HEK293 (cell line): Measurements from ENCODE around the gene COBL.

Experiments used
- CTCF ChIA-PET: fragments of 350-600 bp; formaldehyde crosslinking; extraction: SDS; loops from one replicate; lab custom pipeline; 2021; ENCODE audit warnings: antibody characterized with exemption; lab: Yijun Ruan, JAX
- POLR2A ChIA-PET: fragments of 300-600 bp; formaldehyde crosslinking; extraction: SDS; loops from one replicate; lab custom pipeline; 2020; ENCODE audit warnings: antibody characterized with exemption, inconsistent platforms; lab: Yijun Ruan, JAX
- H3K27ac ChIP-seq: fragments of 200-500 bp; sonication (Bioruptor generic); 2 replicates; pipeline ENCODE4 v1.5.1; 2014; ENCODE audit warnings: low read depth, low read length, control low read depth, inconsistent platforms; ENCODE audit errors: extremely low read depth
- H3K36me3 ChIP-seq, 2 experiments: fragments of 200-500 bp in 1 of 2; sonication (Bioruptor generic) in 1 of 2; 1 replicate in 1 of 2; 2 replicates in 1 of 2; pipeline ENCODE4 v1.5.1; 2014 to 2017; ENCODE audit warnings: inconsistent platforms in 2 of 2, low read length in 2 of 2; ENCODE audit not compliant: control insufficient read depth in 2 of 2, insufficient read depth in 1 of 2
- H3K4me1 ChIP-seq: fragments of 200-500 bp; sonication (Bioruptor generic); 2 replicates; pipeline ENCODE4 v1.5.1; 2014; ENCODE audit warnings: mild to moderate bottlenecking, low read length, inconsistent platforms; ENCODE audit not compliant: control insufficient read depth, insufficient read depth
- H3K4me3 ChIP-seq: 2 replicates; pipeline ENCODE4 v1.5.1; 2011; ENCODE audit warnings: low read depth, mild to moderate bottlenecking, control low read depth, low read length, moderate library complexity
- H3K9me3 ChIP-seq: fragments of 200-500 bp; sonication (Bioruptor generic); 2 replicates; pipeline ENCODE4 v1.5.1; 2014; ENCODE audit warnings: low read depth, low read length, inconsistent platforms; ENCODE audit not compliant: control insufficient read depth, insufficient read depth
- GLIS1 ChIP-seq: fragments of 450-650 bp; formaldehyde crosslinking; IDR thresholded peaks from 2 replicates; pipeline ENCODE4 v1.5.1; 2016; ENCODE audit warnings: missing biosample characterization, missing genetic modification characterization
- IKZF3 ChIP-seq: fragments of 450-650 bp; IDR thresholded peaks from 2 replicates; pipeline ENCODE4 v1.5.0; 2018; ENCODE audit warnings: missing biosample characterization, mild to moderate bottlenecking, missing genetic modification characterization, moderate library complexity
- SCRT1 ChIP-seq: fragments of 450-650 bp; formaldehyde crosslinking; IDR thresholded peaks from 2 replicates; pipeline ENCODE4 v1.5.1; 2016; ENCODE audit warnings: missing biosample characterization, missing genetic modification characterization, borderline replicate concordance
- SP2 ChIP-seq: fragments of 450-650 bp; formaldehyde crosslinking; IDR thresholded peaks from 2 replicates; pipeline ENCODE4 v1.5.1; 2016; ENCODE audit warnings: missing biosample characterization, missing genetic modification characterization
- SP7 ChIP-seq: fragments of 450-650 bp; formaldehyde crosslinking; IDR thresholded peaks from 2 replicates; pipeline ENCODE4 v1.5.1; 2016; ENCODE audit warnings: missing biosample characterization, missing genetic modification characterization
- ZBTB20 ChIP-seq: fragments of 450-650 bp; formaldehyde crosslinking; IDR thresholded peaks from 2 replicates; pipeline ENCODE4 v1.5.1; 2016; ENCODE audit warnings: missing biosample characterization, missing genetic modification characterization
- ZBTB21 ChIP-seq: fragments of 450-650 bp; formaldehyde crosslinking; IDR thresholded peaks from 2 replicates; pipeline ENCODE4 v1.5.1; 2017; ENCODE audit warnings: missing biosample characterization, missing genetic modification characterization
- ZFHX2 ChIP-seq: fragments of 450-650 bp; formaldehyde crosslinking; conservative IDR thresholded peaks from 2 replicates; pipeline ENCODE4 v1.5.1; 2016; ENCODE audit warnings: missing biosample characterization, missing genetic modification characterization
- ZFP69B ChIP-seq: fragments of 450-650 bp; formaldehyde crosslinking; IDR thresholded peaks from 2 replicates; pipeline ENCODE4 v1.5.1; 2016; ENCODE audit warnings: missing biosample characterization, missing genetic modification characterization
- ZNF157 ChIP-seq: fragments of 450-650 bp; formaldehyde crosslinking; IDR thresholded peaks from 2 replicates; pipeline ENCODE4 v1.5.1; 2016; ENCODE audit warnings: missing biosample characterization, missing genetic modification characterization
- ZNF16 ChIP-seq: fragments of 450-650 bp; formaldehyde crosslinking; IDR thresholded peaks from 2 replicates; pipeline ENCODE4 v1.5.1; 2016; ENCODE audit warnings: low read depth, missing biosample characterization, missing genetic modification characterization
- ZNF248 ChIP-seq: fragments of 450-650 bp; formaldehyde crosslinking; IDR thresholded peaks from 2 replicates; pipeline ENCODE4 v1.5.1; 2017; ENCODE audit warnings: missing biosample characterization, missing genetic modification characterization
- ZNF366 ChIP-seq: fragments of 450-650 bp; formaldehyde crosslinking; conservative IDR thresholded peaks from 2 replicates; pipeline ENCODE4 v1.5.1; 2016; ENCODE audit warnings: missing biosample characterization, missing genetic modification characterization
- ZNF521 ChIP-seq: fragments of 450-650 bp; formaldehyde crosslinking; IDR thresholded peaks from 2 replicates; pipeline ENCODE4 v1.5.1; 2017; ENCODE audit warnings: missing biosample characterization, mild to moderate bottlenecking, missing genetic modification characterization
- ZNF600 ChIP-seq: fragments of 450-650 bp; formaldehyde crosslinking; IDR thresholded peaks from 2 replicates; pipeline ENCODE4 v1.5.1; 2016; ENCODE audit warnings: missing biosample characterization, missing genetic modification characterization
- ZNF629 ChIP-seq: fragments of 450-650 bp; formaldehyde crosslinking; IDR thresholded peaks from 2 replicates; pipeline ENCODE4 v1.5.1; 2017; ENCODE audit warnings: missing biosample characterization, missing genetic modification characterization
- ZNF768 ChIP-seq: fragments of 450-650 bp; formaldehyde crosslinking; IDR thresholded peaks from 2 replicates; pipeline ENCODE4 v1.5.1; 2018; ENCODE audit warnings: missing biosample characterization, mild to moderate bottlenecking, missing genetic modification characterization
- ZNF792 ChIP-seq: fragments of 450-650 bp; formaldehyde crosslinking; IDR thresholded peaks from 2 replicates; pipeline ENCODE4 v1.5.1; 2016; ENCODE audit warnings: missing biosample characterization, missing genetic modification characterization
- TF ChIP-seq, protein P1 (sequence below): fragments of 450-650 bp; formaldehyde crosslinking; IDR thresholded peaks from 2 replicates; pipeline ENCODE4 v1.5.1; 2016; ENCODE audit warnings: missing biosample characterization, missing genetic modification characterization
- TF ChIP-seq, protein P2 (sequence below): fragments of 450-650 bp; formaldehyde crosslinking; IDR thresholded peaks from 2 replicates; pipeline ENCODE4 v1.5.1; 2016; ENCODE audit warnings: missing biosample characterization, missing genetic modification characterization
- TF ChIP-seq, protein P3 (sequence below): fragments of 450-650 bp; IDR thresholded peaks from 2 replicates; pipeline ENCODE4 v1.5.1; 2018; ENCODE audit warnings: missing biosample characterization, missing genetic modification characterization
- TF ChIP-seq, protein P4 (sequence below): fragments of 450-650 bp; formaldehyde crosslinking; IDR thresholded peaks from 2 replicates; pipeline ENCODE4 v1.5.1; 2016; ENCODE audit warnings: missing biosample characterization, missing genetic modification characterization
- TF ChIP-seq, protein P5 (sequence below): fragments of 450-650 bp; formaldehyde crosslinking; IDR thresholded peaks from 2 replicates; pipeline ENCODE4 v1.5.1; 2016; ENCODE audit warnings: missing biosample characterization, missing genetic modification characterization
- TF ChIP-seq, protein P6 (sequence below): fragments of 450-650 bp; formaldehyde crosslinking; IDR thresholded peaks from 2 replicates; pipeline ENCODE4 v1.5.0; 2017; ENCODE audit warnings: missing biosample characterization, missing genetic modification characterization, borderline replicate concordance

Gene COBL

DNA sequence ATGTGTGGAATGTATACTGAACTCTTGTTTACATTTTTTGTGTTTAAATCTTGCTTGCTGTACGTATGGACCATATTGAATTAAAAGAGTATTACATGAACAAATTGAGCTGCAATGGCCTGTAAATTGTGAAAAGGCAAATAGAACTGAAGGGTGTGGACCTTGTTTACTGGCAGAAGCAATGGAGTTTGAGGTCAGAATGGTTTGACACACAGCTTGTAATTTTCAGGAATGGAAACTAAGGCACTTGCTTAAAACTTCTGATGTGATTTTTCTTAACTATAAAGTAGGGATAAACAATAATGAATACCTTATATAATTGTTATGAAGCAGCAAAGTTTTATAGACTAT is 33.9 kb upstream of the COBL start:
- H3K27ac ChIP-seq, result peak overlapping the region; percentile 10; the same call in 1 of the 2 replicates
- ChIA-PET POLR2A (no interaction called here), CTCF (interaction anchor here (0.7 to 11.4 kb wide), 5 partner anchors 17 to 188 kb away, joined by 3 to 88 read pairs (median 4); no protein-coding TSS in a partner anchor)
- TF ChIP-seq ZNF792 (no peak), ZNF16 (tag by site-specific recombination) (no peak), ZBTB20 (tag by site-specific recombination) (peak; percentile 11; the same call in 1 of the 2 replicates), ZFP69B (tag by site-specific recombination) (0 out of 2 replicates have a peak, but pooled peaks have one; percentile 1)
- TF ChIP-seq, protein P1, sequence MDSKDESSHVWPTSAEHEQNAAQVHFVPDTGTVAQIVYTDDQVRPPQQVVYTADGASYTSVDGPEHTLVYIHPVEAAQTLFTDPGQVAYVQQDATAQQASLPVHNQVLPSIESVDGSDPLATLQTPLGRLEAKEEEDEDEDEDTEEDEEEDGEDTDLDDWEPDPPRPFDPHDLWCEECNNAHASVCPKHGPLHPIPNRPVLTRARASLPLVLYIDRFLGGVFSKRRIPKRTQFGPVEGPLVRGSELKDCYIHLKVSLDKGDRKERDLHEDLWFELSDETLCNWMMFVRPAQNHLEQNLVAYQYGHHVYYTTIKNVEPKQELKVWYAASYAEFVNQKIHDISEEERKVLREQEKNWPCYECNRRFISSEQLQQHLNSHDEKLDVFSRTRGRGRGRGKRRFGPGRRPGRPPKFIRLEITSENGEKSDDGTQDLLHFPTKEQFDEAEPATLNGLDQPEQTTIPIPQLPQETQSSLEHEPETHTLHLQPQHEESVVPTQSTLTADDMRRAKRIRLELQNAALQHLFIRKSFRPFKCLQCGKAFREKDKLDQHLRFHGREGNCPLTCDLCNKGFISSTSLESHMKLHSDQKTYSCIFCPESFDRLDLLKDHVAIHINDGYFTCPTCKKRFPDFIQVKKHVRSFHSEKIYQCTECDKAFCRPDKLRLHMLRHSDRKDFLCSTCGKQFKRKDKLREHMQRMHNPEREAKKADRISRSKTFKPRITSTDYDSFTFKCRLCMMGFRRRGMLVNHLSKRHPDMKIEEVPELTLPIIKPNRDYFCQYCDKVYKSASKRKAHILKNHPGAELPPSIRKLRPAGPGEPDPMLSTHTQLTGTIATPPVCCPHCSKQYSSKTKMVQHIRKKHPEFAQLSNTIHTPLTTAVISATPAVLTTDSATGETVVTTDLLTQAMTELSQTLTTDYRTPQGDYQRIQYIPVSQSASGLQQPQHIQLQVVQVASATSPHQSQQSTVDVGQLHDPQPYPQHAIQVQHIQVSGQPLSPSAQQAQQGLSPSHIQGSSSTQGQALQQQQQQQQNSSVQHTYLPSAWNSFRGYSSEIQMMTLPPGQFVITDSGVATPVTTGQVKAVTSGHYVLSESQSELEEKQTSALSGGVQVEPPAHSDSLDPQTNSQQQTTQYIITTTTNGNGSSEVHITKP, result peak; percentile 4; the same call in 1 of the 2 replicates
- no peaks in the 10 kb centered on the region for H3K36me3 ChIP-seq
- no peak overlapping the region for H3K4me3 ChIP-seq
- no peaks in the 10 kb centered on the region for H3K9me3 ChIP-seq
- peaks cover 11% of the 10 kb centered on the region for H3K4me1 ChIP-seq

DNA sequence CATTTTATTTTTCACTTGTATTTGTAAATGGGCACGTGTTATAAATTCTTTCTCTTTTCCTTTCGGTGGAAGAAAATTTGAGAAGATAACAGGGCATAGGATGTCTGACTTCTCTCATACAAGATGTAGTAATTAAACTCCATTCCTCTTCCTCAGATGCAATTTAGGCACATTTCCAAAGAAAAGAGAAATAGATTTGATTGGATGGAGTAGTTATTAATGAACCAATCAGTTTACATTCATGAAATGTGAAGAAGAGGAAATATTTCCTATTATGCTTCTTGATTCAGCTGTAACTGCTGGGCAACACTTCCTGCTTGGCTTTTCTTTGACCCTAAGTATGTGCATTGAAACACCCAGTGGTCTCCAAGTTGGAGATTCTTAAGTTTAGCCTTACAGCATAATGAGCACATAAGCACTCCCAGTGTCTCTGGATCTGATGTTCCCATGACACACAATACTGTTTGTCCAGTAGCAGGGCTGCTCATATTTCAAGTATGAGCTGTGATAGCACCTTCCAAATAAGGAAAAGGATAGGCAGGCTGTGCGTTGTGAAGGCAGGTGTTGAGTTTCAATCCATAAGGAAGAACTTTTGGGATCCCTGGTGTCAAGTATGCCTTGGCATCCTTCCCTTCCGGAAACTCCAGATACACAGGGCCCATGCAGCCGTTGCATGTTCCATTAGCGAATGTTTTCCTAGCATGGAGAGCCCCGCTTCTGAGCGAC is 33.4 kb upstream of the COBL start:
- Histone ChIP-seq H3K27ac (peak overlapping the region; percentile 12), H3K36me3 (no peaks in the 10 kb centered on the region), H3K9me3 (no peaks in the 10 kb centered on the region), H3K4me1 (peaks cover 11% of the 10 kb centered on the region), H3K4me3 (no peak overlapping the region)
- POLR2A ChIA-PET, result no interaction called here
- CTCF ChIA-PET, result interaction anchor here (0.7 to 11.4 kb wide), 4 partner anchors 18 to 187 kb away, joined by 3 to 88 read pairs (median 4); no protein-coding TSS in a partner anchor
- TF ChIP-seq, protein P2, sequence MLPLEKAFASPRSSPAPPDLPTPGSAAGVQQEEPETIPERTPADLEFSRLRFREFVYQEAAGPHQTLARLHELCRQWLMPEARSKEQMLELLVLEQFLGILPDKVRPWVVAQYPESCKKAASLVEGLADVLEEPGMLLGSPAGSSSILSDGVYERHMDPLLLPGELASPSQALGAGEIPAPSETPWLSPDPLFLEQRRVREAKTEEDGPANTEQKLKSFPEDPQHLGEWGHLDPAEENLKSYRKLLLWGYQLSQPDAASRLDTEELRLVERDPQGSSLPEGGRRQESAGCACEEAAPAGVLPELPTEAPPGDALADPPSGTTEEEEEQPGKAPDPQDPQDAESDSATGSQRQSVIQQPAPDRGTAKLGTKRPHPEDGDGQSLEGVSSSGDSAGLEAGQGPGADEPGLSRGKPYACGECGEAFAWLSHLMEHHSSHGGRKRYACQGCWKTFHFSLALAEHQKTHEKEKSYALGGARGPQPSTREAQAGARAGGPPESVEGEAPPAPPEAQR (tag by site-specific recombination), result no peak
- no peak for TF ChIP-seq ZNF248 (tag by site-specific recombination)
- TF ChIP-seq ZNF768 (tag by site-specific recombination), result no peak
- TF ChIP-seq ZNF521 (tag by site-specific recombination), result no peak
- TF ChIP-seq SCRT1 (tag by site-specific recombination), result no peak
- TF ChIP-seq IKZF3, result peak; percentile 49; the same call in 1 of the 2 replicates
- TF ChIP-seq, protein P3, sequence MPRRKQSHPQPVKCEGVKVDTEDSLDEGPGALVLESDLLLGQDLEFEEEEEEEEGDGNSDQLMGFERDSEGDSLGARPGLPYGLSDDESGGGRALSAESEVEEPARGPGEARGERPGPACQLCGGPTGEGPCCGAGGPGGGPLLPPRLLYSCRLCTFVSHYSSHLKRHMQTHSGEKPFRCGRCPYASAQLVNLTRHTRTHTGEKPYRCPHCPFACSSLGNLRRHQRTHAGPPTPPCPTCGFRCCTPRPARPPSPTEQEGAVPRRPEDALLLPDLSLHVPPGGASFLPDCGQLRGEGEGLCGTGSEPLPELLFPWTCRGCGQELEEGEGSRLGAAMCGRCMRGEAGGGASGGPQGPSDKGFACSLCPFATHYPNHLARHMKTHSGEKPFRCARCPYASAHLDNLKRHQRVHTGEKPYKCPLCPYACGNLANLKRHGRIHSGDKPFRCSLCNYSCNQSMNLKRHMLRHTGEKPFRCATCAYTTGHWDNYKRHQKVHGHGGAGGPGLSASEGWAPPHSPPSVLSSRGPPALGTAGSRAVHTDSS (tag by site-specific recombination), result no peak
- peak; percentile 52; the same call in 1 of the 2 replicates for TF ChIP-seq ZNF629 (tag by site-specific recombination)
- TF ChIP-seq, protein P4, sequence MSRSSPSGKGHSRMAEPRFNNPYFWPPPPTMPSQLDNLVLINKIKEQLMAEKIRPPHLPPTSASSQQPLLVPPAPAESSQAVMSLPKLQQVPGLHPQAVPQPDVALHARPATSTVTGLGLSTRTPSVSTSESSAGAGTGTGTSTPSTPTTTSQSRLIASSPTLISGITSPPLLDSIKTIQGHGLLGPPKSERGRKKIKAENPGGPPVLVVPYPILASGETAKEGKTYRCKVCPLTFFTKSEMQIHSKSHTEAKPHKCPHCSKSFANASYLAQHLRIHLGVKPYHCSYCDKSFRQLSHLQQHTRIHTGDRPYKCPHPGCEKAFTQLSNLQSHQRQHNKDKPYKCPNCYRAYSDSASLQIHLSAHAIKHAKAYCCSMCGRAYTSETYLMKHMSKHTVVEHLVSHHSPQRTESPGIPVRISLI, result no peak
- no peak for TF ChIP-seq ZBTB21
- no peak for TF ChIP-seq ZNF157
- TF ChIP-seq GLIS1, result 0 out of 2 replicates have a peak, but pooled peaks have one; percentile 8
- no peak for TF ChIP-seq ZFHX2 (tag by site-specific recombination)
- TF ChIP-seq SP2 (tag by site-specific recombination), result no peak
- TF ChIP-seq, protein P5, sequence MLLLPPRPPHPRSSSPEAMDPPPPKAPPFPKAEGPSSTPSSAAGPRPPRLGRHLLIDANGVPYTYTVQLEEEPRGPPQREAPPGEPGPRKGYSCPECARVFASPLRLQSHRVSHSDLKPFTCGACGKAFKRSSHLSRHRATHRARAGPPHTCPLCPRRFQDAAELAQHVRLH, result peak; percentile 58; the same call in 1 of the 2 replicates
- peak; percentile 54; the same call in 1 of the 2 replicates for TF ChIP-seq ZNF366 (tag by site-specific recombination)
- no peak for TF ChIP-seq ZNF600 (tag by site-specific recombination)
- TF ChIP-seq SP7 (tag by site-specific recombination), result 0 out of 2 replicates have a peak, but pooled peaks have one; percentile 17
- TF ChIP-seq, protein P6, sequence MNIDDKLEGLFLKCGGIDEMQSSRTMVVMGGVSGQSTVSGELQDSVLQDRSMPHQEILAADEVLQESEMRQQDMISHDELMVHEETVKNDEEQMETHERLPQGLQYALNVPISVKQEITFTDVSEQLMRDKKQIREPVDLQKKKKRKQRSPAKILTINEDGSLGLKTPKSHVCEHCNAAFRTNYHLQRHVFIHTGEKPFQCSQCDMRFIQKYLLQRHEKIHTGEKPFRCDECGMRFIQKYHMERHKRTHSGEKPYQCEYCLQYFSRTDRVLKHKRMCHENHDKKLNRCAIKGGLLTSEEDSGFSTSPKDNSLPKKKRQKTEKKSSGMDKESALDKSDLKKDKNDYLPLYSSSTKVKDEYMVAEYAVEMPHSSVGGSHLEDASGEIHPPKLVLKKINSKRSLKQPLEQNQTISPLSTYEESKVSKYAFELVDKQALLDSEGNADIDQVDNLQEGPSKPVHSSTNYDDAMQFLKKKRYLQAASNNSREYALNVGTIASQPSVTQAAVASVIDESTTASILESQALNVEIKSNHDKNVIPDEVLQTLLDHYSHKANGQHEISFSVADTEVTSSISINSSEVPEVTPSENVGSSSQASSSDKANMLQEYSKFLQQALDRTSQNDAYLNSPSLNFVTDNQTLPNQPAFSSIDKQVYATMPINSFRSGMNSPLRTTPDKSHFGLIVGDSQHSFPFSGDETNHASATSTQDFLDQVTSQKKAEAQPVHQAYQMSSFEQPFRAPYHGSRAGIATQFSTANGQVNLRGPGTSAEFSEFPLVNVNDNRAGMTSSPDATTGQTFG (tag by site-specific recombination), result no peak
